ENCODE measurements around the gene LRRC23.
A peak's percentile ranks its signal among the peaks of the same experiment; 100 is the strongest.
"Not testable (repeated sequence)": the region's sequence is repeated elsewhere in the genome, so short reads cannot be mapped to it uniquely, and the experiment has no call there.

LRRC23 gene

DNA sequence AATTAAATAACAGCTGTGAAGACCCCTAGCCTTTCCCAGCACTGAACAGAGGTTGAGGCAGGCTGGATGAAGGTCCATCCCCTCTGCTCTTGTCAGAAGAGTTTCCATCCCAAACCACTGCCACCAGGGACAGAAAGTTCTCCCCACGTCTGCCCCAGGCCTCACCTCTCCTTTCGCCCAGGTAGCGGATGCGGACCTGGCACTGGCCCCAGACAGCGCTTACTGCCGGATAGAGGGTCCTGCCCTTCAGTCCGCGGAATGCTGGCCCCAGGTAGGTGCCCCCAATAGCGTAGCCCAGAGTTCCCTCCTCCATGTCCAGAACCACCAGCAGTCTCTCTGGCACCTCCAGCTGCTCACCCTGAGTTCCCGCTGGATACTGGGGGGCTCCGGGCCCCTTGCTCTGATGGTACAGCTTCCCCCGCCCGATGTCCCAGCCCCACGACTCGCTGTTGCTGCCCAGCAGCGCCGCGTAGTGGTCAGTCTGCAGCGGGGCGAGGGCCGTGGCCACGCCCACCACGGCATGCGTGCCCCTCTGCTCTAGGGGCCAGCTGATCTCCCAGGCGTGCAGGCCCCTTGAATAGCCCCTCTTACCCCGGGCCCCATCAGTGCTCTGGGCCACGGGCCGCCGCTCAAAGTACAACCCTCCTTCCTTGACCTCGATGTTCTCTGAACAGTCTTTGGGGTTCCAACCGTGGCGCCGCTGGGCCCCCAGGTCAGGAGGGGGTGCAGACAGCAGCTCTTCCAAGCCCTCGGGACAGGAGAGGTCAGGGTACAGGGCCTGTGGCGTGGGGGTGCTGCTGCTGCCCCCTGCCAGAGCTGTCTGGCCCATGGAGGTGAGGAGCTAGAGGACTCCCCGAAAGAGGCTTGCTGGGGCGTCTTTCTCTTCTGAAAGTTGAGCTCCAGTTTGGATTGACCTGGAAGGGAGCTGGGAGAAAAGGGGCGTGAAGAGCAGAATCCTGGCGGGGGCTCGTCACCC, 32.3 kb upstream of the LRRC23 start:
- DNase-seq: peak; percentile 70

DNA sequence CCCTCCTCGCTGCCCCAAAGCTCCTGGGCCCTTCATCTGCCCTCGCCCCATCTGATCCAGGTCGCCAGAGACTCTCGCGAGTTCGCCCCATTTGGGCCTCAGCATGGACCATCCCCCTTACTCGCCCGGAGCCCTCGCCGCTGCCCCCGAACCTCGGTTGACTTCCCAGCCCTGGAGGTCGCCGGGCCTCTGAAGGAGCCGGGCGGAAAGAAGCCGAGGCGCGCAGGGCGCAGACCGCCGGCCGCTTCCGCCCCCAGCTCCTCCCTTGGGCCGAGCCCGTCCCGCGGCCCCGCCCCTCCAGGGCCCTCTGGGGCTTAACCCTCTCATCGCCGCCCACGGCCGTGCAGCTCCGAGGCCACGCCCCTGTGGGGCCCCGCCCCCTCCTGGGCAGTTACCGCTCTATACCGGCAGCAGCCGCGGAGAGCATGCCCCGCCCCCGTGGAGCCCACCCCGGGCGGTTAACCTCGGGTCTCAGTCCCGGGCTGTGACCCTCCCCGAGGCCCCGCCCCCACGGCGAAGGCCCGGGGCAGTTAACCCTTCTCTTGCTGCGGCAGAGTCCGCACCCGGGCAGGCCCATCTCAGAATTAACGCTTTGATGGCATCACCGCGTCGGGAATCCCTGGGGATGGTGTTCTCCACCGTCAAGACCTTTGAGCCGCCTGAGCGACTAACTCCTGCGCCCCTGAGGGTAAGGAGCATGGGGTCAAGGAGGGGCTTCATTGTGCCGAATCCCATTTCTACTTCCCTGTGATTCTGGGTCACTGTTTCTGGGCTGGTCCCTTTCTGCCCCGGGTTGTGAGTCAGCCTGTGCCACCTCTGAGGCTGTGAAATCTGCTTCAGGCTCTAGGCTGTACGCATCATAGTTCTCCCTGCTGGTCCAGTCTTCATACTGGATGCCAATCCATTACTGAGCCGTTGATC, 31.3 kb upstream of the LRRC23 start, which contains the start of gene SPSB2:
SPSB2 (minus strand) TSS at position 210 of the 921 bp plus-strand sequence. CDS start 402 bp downstream, outside the sequence.
- peak; percentile 93 for DNase-seq

DNA sequence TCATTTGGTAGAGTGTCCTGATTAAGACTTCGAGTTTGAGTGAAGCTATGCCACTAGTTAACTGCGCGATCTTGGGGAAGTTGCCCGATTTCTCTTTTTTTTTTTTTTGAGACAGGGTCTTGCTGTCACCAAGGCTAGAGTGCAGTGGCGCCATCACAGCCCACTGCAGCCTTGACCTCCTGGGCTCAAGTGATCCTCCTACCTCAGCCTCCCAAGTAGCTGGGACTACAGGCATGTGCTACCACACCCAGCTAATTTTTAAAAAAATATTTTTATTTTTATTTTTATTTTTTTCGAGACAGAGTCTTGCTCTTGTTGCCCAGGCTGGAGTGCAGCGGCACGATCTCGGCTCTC, 30.6 kb upstream of the LRRC23 start:
- DNase-seq: not testable (repeated sequence)

DNA sequence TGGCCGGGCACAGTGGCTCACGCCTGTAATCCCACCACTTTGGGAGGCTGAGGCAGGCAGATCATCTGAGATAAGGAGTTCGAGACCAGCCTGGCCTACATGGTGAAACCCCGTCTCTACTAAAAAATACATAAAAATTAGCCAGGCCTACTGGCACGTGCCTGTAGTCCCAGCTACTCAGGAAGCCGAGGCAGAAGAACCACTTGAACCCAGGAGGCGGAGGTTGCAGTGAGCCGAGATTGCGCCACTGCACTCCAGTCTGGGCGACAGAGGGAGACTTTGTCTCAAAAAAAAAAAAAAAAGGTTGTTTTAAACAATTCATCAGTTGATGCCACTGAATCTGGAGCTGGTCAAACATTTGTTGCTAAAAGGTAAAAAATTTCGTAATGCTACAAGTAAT, 24.8 kb upstream of the LRRC23 start:
- DNase-seq: not testable (repeated sequence)

DNA sequence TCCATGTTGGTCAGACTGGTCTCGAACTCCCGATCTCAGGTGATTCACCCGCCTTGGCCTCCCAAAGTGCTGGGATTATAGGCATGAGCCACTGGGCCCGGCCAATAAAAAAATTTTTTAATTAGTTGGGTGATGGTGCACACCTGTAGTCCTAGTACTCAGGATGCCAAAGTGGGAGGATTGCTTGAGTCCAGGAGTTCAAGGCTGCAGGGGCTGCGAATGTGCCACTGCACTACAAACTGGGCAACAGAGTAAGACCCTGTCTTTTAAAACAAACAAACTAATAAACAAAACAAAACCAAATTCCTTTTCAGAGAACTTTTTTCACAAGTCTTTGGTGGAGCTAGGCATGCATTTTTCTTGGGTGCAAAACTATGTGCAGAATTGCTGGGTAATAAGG, 21.4 kb upstream of the LRRC23 start:
- DNase-seq: no peak

DNA sequence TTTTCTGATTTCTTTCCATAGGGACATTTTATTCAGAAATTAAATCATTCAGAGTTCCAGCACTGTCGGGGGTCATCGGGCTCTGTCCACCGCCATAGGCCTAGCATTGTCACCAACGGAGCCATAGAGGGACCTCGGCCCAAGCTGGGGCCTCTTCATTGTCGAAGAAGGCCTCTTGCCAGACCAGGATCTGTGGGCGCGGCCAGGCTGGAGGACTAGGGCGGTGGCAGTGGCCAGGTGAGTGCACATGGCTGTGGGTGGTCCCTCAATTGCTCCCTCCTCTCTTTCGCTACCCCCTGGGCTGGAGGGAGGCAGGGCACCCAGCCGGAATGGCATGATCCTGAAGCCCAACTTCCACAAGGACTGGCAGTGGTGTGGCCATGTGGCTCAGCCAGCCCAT, 20.9 kb upstream of the LRRC23 start:
- no peak for DNase-seq

DNA sequence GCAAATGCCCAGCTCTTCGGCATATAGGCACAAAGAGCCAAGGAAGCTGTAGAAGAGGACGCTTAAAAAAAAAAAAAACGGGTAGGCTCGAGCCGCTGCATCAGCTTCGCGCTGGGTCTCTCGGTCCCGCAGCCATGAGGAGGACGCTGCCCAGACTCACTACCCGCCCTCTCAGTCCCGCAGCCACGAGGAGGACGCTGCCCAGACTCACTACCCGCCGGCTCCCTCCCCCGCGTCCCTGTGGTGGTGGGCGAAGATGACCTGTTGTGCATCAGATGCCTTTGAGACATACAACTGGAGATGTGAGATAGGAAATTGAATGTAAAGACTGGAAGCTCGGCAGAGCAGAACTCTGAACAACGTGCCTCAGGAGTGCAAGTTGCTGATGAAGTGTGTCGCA, 20.1 kb upstream of the LRRC23 start:
- no peak for DNase-seq

DNA sequence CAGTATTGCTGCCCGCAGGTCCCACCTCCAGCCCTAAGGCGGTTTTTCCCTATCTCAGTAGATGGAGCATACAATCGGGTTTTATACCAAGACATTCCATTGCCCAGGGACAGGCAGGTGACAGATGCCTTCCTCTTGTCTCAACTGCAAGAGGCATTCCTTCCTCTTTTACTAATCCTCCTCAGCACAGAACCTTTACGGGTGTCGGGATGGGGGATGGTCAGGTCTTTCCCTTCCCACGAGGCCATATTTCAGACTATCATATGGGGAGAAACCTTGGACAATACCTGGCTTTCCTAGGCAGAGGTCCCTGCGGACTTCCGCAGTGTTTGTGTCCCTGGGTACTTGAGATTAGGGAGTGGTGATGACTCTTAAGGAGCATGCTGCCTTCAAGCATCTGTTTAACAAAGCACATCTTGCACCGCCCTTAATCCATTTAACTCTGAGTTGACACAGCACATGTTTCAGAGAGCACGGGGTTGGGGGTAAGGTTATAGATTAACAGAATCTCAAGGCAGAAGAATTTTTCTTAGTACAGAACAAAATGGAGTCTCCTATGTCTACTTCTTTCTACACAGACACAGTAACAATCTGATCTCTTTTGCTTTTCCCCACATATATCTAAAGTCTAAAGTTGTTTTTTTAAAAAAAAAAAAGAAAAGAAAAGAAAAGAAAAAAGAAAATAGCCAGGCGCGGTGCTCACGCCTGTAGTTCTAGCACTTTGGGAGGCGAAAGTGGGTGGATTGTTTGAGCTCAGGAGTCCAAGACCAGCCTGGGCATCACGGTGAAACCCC, 18.2 kb upstream of the LRRC23 start:
- DNase-seq: not testable (repeated sequence)

DNA sequence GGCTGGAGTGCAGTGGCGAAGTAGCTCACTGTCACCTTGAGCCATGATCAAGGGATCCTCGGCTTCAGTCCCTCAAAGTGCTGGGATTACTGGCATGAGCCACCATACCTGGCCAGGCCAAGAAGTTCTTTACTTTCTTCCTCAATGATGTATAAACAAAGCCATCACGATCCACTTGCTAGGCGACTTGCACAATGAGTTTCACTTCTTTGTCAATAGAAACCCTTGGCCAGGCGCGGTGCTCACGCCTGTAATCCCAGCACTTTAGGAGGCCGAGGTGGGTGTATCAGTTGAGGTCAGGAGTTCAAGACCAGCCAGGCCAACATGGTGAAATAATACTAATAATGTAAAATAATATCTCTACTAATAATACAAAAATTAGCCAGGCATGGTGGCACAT, 17.2 kb upstream of the LRRC23 start:
- DNase-seq: no peak

DNA sequence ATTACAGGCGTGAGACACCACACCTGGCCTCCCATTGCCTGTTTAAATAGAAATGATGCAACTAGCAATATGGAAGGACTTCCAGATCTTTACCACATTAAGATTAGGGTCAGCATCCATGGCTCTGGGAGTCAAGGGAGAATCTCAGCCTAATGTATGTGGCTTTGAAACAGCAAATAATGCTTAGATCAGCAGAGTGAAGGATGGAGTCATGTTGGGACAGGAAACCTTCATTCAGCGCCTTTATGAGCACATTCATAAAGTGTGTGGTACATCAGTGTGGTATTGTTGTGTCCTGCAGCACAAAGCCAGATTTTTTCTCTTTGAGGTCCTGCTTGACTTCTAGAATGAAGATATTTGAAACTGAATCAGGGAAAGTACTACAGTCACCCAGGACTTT, 16.3 kb upstream of the LRRC23 start:
- no peak for DNase-seq

DNA sequence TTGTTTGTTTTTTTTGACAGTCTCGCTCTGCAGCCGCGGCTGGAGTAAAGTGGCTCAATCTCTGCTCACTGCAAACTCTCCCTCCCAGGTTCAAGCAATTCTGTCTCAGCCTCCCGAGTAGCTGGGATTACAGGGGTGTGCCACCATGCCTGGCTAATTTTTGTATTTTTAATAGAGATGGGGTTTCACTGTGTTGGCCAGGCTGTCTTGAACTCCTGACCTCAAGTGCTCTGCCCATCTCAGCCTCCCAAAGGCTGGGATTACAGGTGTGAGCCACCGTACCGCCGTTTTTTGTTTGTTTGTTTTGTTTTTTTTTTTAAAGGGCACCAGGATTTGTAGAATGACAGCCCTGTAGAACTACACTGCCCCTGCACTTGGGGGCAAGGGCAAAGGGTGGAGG, 15.8 kb upstream of the LRRC23 start:
- DNase-seq: not testable (repeated sequence)

DNA sequence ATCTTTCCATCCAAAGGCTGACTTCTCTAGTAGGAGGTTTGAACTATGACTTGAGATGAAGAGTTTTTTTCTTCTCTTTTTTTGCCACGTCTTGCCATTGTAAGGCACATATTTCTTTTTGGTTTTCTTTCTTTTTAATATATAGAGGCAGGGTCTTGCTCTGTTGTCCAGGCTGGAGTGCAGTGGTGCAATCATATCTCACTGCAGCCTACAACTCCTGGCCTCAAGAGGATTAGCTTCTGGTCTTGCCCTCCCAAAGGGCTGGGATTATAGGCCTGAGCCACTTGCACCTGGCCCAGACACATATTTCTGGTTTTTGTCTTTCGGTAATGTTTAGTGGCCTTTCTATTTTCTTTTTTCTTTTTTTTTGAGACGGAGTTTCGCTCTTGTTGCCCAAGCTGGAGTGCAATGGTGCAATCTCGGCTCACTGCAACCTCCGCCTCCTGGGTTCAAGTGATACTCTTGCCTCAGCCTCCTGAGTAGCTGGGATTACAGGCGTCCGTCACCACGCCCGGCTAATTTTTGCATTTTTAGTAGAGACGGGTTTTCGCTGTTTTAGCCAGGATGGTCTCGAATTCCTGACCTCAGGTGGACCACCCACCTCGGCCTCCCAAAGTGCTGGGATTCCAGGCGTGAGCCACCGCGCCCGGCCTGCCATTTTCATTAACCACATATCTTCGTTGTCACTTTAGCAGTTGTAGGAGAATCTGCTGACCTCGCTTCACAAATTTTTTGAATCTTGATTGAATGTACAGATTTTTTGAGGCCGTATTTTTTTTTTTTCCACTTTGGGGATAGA, 14.6 kb upstream of the LRRC23 start:
- DNase-seq: not testable (repeated sequence)

DNA sequence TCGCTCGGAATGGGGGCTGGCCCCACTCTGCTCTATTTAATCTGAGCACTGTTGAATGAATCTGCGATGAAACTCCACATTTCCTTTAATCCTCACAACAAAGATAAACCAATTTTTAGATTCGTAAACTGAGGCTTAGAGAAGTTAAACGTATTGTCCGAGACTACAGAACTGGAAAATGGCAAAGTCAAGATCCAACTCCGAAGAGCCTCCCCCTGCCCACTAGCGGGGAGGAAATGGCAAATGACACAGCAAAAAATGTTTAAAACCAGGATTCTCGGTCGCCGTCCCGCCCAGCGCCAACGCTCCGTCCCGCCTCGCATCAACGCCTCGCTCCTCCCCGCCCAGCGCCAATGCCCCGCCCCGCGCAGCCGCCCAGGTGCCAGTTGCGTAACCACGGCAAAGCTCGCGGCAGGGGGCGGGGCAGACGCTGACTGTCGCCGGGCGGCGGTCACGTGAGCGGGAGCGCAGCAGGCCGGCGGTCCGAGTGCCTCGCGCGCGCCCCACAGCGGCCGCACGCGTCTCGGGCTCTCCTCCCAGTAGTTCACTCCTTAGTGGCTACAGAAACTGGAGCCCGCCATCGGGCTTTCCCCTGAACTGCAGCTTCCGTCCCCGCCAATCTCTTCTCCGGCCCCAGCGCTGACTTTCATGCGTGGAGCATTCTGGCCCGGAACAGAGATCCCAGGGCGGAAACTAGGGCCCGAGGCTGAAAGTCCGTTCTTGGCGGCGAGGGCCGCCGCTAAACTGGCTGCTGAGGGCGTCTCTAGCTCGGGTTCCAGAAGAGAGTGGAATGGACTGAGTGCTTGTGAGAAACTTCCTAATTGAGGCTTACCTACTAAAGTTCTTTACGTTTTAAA, 13.6 kb upstream of the LRRC23 start:
- peak; percentile 97 for DNase-seq

DNA sequence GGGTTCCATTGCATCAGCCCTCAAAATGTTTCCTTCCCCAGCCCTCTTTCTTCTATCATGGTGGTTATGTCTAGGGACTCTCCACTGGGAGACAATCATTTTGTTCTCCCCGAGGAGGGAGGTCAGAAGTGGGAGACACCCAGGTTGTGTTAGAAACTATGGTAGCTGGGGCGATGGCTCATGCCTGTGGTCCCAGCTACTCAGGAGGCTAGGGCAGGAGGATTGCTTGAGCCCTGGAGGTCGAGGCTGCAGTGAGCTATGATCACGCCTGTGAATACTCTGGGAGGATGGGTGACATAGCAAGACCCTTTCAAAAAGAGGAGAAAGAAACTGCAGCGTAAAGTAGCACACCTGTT, 13.0 kb upstream of the LRRC23 start:
- no peak for DNase-seq

DNA sequence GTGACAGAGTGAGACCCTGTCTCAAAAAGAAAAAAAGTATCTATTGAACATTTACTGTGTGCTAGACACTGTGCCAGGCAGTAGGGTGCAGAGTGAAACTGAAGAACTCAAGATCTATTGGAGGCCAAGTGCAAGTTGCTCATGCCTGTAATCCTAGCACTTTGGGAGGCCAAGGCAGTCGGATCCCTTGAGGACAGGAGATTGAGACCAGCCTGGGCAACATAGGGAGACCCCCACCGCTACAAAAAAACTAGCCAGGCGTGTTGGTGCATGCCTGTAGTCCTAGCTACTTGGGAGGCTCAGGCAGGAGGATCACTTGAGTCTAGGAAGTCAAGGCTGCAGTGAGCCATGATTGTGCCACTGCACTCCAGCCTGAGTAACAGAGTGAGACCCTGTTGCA, 11.9 kb upstream of the LRRC23 start:
- DNase-seq: not testable (repeated sequence)

DNA sequence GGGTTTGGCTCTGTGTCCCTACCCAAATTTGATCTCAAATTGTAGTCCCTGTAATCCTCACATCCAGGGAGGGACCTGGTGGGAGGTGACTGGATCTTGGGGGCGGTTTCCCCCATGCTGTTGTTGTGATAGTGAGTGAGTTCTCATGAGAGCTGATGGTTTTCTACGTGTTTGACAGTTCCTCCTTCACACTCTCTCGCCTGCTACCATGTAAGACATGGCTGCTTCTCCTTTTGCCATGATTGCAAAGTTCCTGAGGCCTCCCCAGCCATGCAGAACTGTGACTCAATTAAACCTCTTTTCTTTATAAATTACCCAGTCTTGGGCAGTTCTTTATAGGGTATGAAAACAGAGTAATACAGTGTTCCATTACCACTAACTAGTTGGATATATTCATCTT, 10.3 kb upstream of the LRRC23 start:
- no peak for DNase-seq

DNA sequence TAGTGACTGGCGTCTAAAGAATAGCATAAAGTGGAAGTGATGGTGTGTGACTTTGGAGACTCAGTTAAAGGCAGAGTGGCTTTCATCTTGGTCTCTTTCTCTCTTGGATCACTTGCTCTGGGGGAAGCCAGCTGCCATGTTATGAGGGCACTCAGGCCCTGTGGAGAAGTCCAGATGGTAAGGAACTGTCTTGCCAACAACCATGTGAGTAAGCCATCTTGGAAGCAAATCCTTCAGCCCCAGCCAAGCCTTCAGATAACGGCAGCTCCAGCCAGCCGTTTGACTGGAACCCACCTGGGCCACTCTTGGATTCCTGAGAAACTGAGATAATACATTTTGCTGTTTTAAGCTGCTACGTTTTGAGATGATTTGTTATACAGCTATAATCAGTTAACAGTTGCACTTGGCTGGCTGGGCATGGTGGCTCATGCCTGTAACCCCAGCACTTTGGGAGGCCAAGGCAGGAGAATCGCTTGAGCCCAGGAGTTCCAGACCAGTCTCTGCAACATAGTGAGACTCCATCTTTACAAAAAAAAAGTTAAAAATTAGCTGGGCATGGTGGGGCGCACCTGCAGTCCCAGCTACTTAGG, 7.7 kb upstream of the LRRC23 start:
- no peak for DNase-seq

DNA sequence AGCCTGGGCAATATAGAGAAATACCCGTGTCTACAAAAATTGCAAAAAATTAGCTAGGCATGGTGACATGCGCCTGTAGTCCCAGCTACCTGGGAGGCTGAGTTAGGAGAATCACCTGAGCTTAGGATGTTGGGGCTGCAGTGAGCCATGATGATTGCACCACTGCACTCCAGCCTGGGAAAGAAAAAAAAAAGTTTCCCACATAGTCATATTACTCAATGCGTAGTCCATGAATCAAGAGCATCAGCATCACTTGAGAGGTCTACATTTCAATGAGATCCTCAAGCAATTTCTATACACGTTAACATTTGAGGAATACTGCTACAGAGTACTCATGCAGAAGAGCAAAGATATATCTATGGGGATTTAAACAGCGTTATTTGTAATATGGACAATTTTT, 5.2 kb upstream of the LRRC23 start:
- no peak for DNase-seq

DNA sequence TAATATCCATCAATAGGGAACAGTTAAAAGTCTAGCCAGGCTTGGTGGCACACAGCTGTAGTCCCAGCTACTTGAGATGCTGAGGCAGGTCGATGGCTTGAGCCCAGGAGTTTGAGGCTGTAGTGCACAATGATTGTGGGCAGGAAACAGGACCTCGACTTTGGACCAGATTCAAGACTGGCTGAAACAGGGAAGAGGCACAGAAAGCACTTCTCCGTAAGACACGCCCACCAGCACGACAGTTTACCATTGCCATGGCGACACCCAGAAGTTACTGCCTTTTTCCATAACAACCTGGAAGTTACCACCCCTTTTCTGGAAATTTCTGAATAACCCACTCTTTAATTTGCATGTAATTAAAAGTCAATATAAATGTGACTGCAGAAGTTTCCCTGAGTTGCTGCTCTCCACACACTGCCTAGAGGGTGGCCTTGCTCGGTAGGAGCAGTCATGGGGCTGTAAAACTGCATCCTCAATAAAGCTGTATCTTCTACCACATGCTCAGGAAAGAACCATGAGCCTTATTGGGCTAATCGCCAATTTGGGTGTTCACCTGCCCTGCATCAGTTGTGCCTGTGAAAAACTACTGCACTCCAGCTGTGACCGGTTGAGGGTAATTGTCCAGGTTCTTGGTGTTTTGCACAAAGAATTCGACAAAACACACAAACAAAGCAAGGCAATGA, 4.6 kb upstream of the LRRC23 start:
- no peak for DNase-seq

DNA sequence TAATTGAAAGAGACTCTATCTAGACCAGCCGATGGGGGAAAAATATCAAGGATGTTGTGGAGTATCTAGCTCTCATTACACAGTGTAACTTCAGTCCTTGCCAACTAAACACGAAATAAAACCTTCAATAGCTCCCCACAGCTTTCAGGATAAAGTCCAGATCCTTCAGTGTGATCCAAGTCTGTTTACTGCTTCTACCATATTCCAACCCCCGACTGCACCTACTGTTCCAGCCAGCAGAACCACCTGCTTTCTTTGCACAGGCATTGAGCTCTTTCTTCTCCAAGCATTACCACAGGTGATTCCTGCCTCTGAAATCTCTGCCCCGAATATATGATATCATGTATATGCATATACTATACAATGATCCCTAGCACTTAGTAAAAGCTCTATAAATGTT, 2.2 kb upstream of the LRRC23 start:
- DNase-seq: no peak

Measured in fibroblast of skin of right quadriceps (primary cell).